ENCODE data around the gene P2RY1. TPM values are rescaled to one million over a fixed set of nuclear protein-coding genes. Genes with fewer than 3 reads are reported as not detected.

The P2RY1 gene
- total and polyA plus RNA-seq, 2 of the 4 experiments (the other 2 are of a cell fraction) = not detected

- H2BK120ac ChIP-seq (ENCODE audit: low read depth, low read length) = no peak overlapping the region
- H4K8ac ChIP-seq (ENCODE audit: low read depth in 2 of 2, low read length in 2 of 2) = no peak overlapping the region
- no peak overlapping the region for H2BK5ac ChIP-seq (ENCODE audit: low read depth, low read length, poor library complexity, severe bottlenecking)
- H4K91ac ChIP-seq (ENCODE audit: insufficient read depth, low read depth, low read length) = no peak overlapping the region
- BruUV-seq (replicated peaks) = no TSS peak
- TF ChIP-seq CEBPB (IDR thresholded peaks at IDR 0.05; ENCODE audit: low read depth, low read length) = no peak
- TF ChIP-seq RCOR1 (IDR thresholded peaks at IDR 0.05; ENCODE audit: insufficient replicate concordance, low read length) = no peak
- TF ChIP-seq SMC3 (IDR thresholded peaks at IDR 0.05; ENCODE audit: low read depth, low read length) = no peak
- no peak overlapping the region for H3K27ac ChIP-seq (ENCODE audit: insufficient read depth, low read length)
- H3K14ac ChIP-seq (replicated peaks; ENCODE audit: low read depth, low read length) = no peak overlapping the region
- no peak for ATAC-seq (ENCODE audit: low read depth)
- H4K20me1 ChIP-seq (ENCODE audit: insufficient read depth, low read length) = no peaks in the 10 kb centered on the region
- H3K56ac ChIP-seq (ENCODE audit: extremely low read depth, insufficient read depth, low read length) = no peak overlapping the region
- intact Hi-C loops (cut with micrococcal nuclease) (no loop called here), in situ Hi-C loops (cut with MboI; ENCODE audit: low sequenced_read_pairs) (no loop called here), dilution Hi-C loops (cut with HindIII; ENCODE audit: low sequenced_read_pairs, unreplicated experiment) (no loop called here)
- POLR2A ChIA-PET (ENCODE audit: unreplicated experiment) = no interaction called here
- WGBS, 2 experiments (ENCODE audit: extremely low coverage in 2 of 2, insufficient read length in 1 of 2) = 100% methylated on average over 1 of the region's 2 CpGs; no CpG with 5 or more reads in 1 of the 2 experiments
- H3K9me1 ChIP-seq (ENCODE audit: insufficient read depth, low read length) = no peaks in the 10 kb centered on the region
- no peak overlapping the region for H3K23ac ChIP-seq (ENCODE audit: low read depth, low read length)
- H3K4me1 ChIP-seq (ENCODE audit: control insufficient read depth, insufficient read depth, low read length) = no peaks in the 10 kb centered on the region
- no peak overlapping the region for H2AK5ac ChIP-seq (ENCODE audit: low read depth, low read length)
- no peak overlapping the region for H2BK20ac ChIP-seq (ENCODE audit: low read depth, low read length)
- H2AK9ac ChIP-seq (replicated peaks; ENCODE audit: low read depth, low read length, poor library complexity) = no peak overlapping the region
- H3K27me3 ChIP-seq (ENCODE audit: control insufficient read depth, insufficient read depth, low read length) = no peaks in the 10 kb centered on the region
- H3K9me3 ChIP-seq (ENCODE audit: control insufficient read depth, insufficient read depth, low read length) = no peaks in the 10 kb centered on the region
- no peaks in the 10 kb centered on the region for H3K79me1 ChIP-seq (ENCODE audit: low read depth in 1 of 2, low read length in 2 of 2)
- no peak overlapping the region for H2AFZ ChIP-seq (replicated peaks; ENCODE audit: low read length, poor library complexity)
- H3K4me2 ChIP-seq (ENCODE audit: low read depth, low read length) = no peak overlapping the region
- CTCF ChIA-PET = no interaction called here
- H3K18ac ChIP-seq (ENCODE audit: low read depth, low read length) = no peak overlapping the region
- H3K9ac ChIP-seq (ENCODE audit: low read depth, low read length) = no peak overlapping the region
- no peak overlapping the region for H4K5ac ChIP-seq (ENCODE audit: low read depth, low read length)
- H3K36me3 ChIP-seq (ENCODE audit: control insufficient read depth, insufficient read depth, low read length) = no peaks in the 10 kb centered on the region
- no peak overlapping the region for H3K4me3 ChIP-seq (ENCODE audit: insufficient read depth, low read depth, low read length)
- DNase-seq = no peak
- H3K4ac ChIP-seq (ENCODE audit: low read depth, low read length) = no peak overlapping the region
- no peak overlapping the region for H2BK15ac ChIP-seq (ENCODE audit: low read depth, low read length)
Observed at GRCh38 chr3:152793969-152794368, 41.0 kb upstream of the P2RY1 start.
